ENCODE data around the gene ACTR3C. TPM values are rescaled to one million over a fixed set of nuclear protein-coding genes. Genes with fewer than 3 reads are reported as not detected.
"Not testable (repeated sequence)": the region's sequence is repeated elsewhere in the genome, so short reads cannot be mapped to it uniquely, and the experiment has no call there.

Gene ACTR3C
- total RNA-seq, 1 experiment from 2014 or later = 8.0 TPM

DNA sequence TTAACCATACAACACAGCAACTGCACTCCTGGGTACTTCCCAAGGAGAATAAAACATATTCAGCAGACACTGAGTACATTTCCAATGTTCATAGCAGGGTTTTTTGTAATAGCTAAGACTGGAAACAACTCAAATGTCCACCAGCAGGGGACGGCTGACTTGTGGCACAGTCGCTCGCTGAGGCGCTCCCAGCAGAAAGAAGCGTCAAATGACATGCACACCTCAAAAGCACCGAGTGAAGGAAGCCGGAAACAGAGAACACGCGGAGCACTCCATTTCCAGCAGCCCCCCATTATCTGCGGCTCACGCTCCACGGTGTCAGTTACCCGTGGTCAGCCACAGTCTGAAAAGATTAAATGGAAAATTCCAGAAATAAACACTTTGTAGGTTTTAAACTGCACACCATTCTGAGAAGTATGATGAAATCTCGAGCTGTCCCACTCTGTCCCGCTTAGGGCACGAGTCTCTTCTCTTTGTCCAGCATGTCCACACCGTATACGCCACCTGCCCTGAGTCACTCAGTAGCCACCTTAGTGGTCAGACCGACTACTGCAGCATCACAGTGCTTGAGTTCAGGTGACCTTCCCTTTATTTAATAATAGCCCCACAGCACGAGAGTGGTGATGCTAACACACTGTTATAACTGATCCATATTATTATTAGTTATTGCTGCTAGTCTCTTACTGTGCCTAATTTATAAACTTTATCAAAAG lies 56.2 kb downstream of the ACTR3C start:
- CTCF ChIA-PET; H3K4me1 Mint-ChIP-seq (ENCODE audit: low read depth, unreplicated experiment); BruUV-seq (replicated peaks); H3K4me1 ChIP-seq; H3K27me3 Mint-ChIP-seq (ENCODE audit: insufficient read depth, unreplicated experiment); H3K36me3 ChIP-seq (ENCODE audit: control insufficient read depth, insufficient read depth, low read length); H3K9me3 Mint-ChIP-seq (ENCODE audit: unreplicated experiment); intact Hi-C loops (cut with micrococcal nuclease; ENCODE audit: unreplicated experiment); H3K9me3 ChIP-seq; DNase-seq; H3K27ac Mint-ChIP-seq (ENCODE audit: unreplicated experiment); H3K27me3 ChIP-seq (replicated peaks; ENCODE audit: control insufficient read depth, insufficient read depth, low read length); POLR2A ChIA-PET; H3K4me3 Mint-ChIP-seq (ENCODE audit: unreplicated experiment); H3K4me3 ChIP-seq (ENCODE audit: low read depth, low read length); H3K36me3 Mint-ChIP-seq (ENCODE audit: insufficient read depth, unreplicated experiment): not testable (repeated sequence)

- DNase-seq; H3K4me1 ChIP-seq; H3K36me3 ChIP-seq (ENCODE audit: control insufficient read depth, insufficient read depth, low read length); H3K9me3 ChIP-seq; H3K27me3 ChIP-seq (replicated peaks; ENCODE audit: control insufficient read depth, insufficient read depth, low read length); H3K36me3 Mint-ChIP-seq (ENCODE audit: insufficient read depth, unreplicated experiment); POLR2A ChIA-PET; intact Hi-C loops (cut with micrococcal nuclease; ENCODE audit: unreplicated experiment); CTCF ChIA-PET; H3K9me3 Mint-ChIP-seq (ENCODE audit: unreplicated experiment); H3K27ac Mint-ChIP-seq (ENCODE audit: unreplicated experiment); H3K4me3 ChIP-seq (ENCODE audit: low read depth, low read length); H3K4me1 Mint-ChIP-seq (ENCODE audit: low read depth, unreplicated experiment); H3K27me3 Mint-ChIP-seq (ENCODE audit: insufficient read depth, unreplicated experiment); H3K4me3 Mint-ChIP-seq (ENCODE audit: unreplicated experiment); BruUV-seq (replicated peaks): not testable (repeated sequence)
These were observed 60.7 kb downstream of the ACTR3C start for GRCh38 chr7:150262656-150263055.

GRCh38 chr7:150247745-150248144 lies 75.6 kb downstream of the ACTR3C start:
- BruUV-seq (replicated peaks); H3K27me3 ChIP-seq (replicated peaks; ENCODE audit: control insufficient read depth, insufficient read depth, low read length); H3K4me1 Mint-ChIP-seq (ENCODE audit: low read depth, unreplicated experiment); H3K4me1 ChIP-seq; DNase-seq; POLR2A ChIA-PET; H3K27ac Mint-ChIP-seq (ENCODE audit: unreplicated experiment); H3K27me3 Mint-ChIP-seq (ENCODE audit: insufficient read depth, unreplicated experiment); H3K36me3 ChIP-seq (ENCODE audit: control insufficient read depth, insufficient read depth, low read length); H3K9me3 Mint-ChIP-seq (ENCODE audit: unreplicated experiment); CTCF ChIA-PET; H3K36me3 Mint-ChIP-seq (ENCODE audit: insufficient read depth, unreplicated experiment); H3K9me3 ChIP-seq; H3K4me3 ChIP-seq (ENCODE audit: low read depth, low read length); intact Hi-C loops (cut with micrococcal nuclease; ENCODE audit: unreplicated experiment); H3K4me3 Mint-ChIP-seq (ENCODE audit: unreplicated experiment): not testable (repeated sequence)

- DNase-seq; H3K27me3 Mint-ChIP-seq (ENCODE audit: insufficient read depth, unreplicated experiment); CTCF ChIA-PET; H3K9me3 ChIP-seq; POLR2A ChIA-PET; H3K36me3 ChIP-seq (ENCODE audit: control insufficient read depth, insufficient read depth, low read length); H3K4me3 ChIP-seq (ENCODE audit: low read depth, low read length); intact Hi-C loops (cut with micrococcal nuclease; ENCODE audit: unreplicated experiment); H3K4me3 Mint-ChIP-seq (ENCODE audit: unreplicated experiment); H3K36me3 Mint-ChIP-seq (ENCODE audit: insufficient read depth, unreplicated experiment); H3K9me3 Mint-ChIP-seq (ENCODE audit: unreplicated experiment); H3K27me3 ChIP-seq (replicated peaks; ENCODE audit: control insufficient read depth, insufficient read depth, low read length); H3K4me1 Mint-ChIP-seq (ENCODE audit: low read depth, unreplicated experiment); BruUV-seq (replicated peaks); H3K4me1 ChIP-seq; H3K27ac Mint-ChIP-seq (ENCODE audit: unreplicated experiment): not testable (repeated sequence)
These were observed 78.1 kb downstream of the ACTR3C start for GRCh38 chr7:150245208-150245607.

GRCh38 chr7:150242935-150243334 lies 80.4 kb downstream of the ACTR3C start:
- H3K27me3 Mint-ChIP-seq (ENCODE audit: insufficient read depth, unreplicated experiment); CTCF ChIA-PET; H3K9me3 Mint-ChIP-seq (ENCODE audit: unreplicated experiment); H3K4me3 Mint-ChIP-seq (ENCODE audit: unreplicated experiment); DNase-seq; H3K4me1 ChIP-seq; H3K36me3 ChIP-seq (ENCODE audit: control insufficient read depth, insufficient read depth, low read length); H3K9me3 ChIP-seq; H3K27me3 ChIP-seq (replicated peaks; ENCODE audit: control insufficient read depth, insufficient read depth, low read length); intact Hi-C loops (cut with micrococcal nuclease; ENCODE audit: unreplicated experiment); H3K27ac Mint-ChIP-seq (ENCODE audit: unreplicated experiment); H3K4me3 ChIP-seq (ENCODE audit: low read depth, low read length); H3K36me3 Mint-ChIP-seq (ENCODE audit: insufficient read depth, unreplicated experiment); POLR2A ChIA-PET; H3K4me1 Mint-ChIP-seq (ENCODE audit: low read depth, unreplicated experiment); BruUV-seq (replicated peaks): not testable (repeated sequence)

GRCh38 chr7:150225444-150225843 lies 97.9 kb downstream of the ACTR3C start:
- H3K4me3 ChIP-seq (ENCODE audit: low read depth, low read length); H3K36me3 ChIP-seq (ENCODE audit: control insufficient read depth, insufficient read depth, low read length); H3K9me3 ChIP-seq; intact Hi-C loops (cut with micrococcal nuclease; ENCODE audit: unreplicated experiment); POLR2A ChIA-PET; CTCF ChIA-PET; BruUV-seq (replicated peaks); H3K9me3 Mint-ChIP-seq (ENCODE audit: unreplicated experiment); H3K27me3 Mint-ChIP-seq (ENCODE audit: insufficient read depth, unreplicated experiment); H3K4me1 Mint-ChIP-seq (ENCODE audit: low read depth, unreplicated experiment); H3K27ac Mint-ChIP-seq (ENCODE audit: unreplicated experiment); H3K36me3 Mint-ChIP-seq (ENCODE audit: insufficient read depth, unreplicated experiment); DNase-seq; H3K27me3 ChIP-seq (replicated peaks; ENCODE audit: control insufficient read depth, insufficient read depth, low read length); H3K4me1 ChIP-seq; H3K4me3 Mint-ChIP-seq (ENCODE audit: unreplicated experiment): not testable (repeated sequence)
